ENCODE data around the gene GPR35. TPM values are rescaled to one million over a fixed set of nuclear protein-coding genes. Genes with fewer than 3 reads are reported as not detected.
"Not testable (repeated sequence)": the region's sequence is repeated elsewhere in the genome, so short reads cannot be mapped to it uniquely, and the experiment has no call there.

The GPR35 gene
- total RNA-seq, 1 donor from 2014 or later, result 1.9 TPM

DNA sequence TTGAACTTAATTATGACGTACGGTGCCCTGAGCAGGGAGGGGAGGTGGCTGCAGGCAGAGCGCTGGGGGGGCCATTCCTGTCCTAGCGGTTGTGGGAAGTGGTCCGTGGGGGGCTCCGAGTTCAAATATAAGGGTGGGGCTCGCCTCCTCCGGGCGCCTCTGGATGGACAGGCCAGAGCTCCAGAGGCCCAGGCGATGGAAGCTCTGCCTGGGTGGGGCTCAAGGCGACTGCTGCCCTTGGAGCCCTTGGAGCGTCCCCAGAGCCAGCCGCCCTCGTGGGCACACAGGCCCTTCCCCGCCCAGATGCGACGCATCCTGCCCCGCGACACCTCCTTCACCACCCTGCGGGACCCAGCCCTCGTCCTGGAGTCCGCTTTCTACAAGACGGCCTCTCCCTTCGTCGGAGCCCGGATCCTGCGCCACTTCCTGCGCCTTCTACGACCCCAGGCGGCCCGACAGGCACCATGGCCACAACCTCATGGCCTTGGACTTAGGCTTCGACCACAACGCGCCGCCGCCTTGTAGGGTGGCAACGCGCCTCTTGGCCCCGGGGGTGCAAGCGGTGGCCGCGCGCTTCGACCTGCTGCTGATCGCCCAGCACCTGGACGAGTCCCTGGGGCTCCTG is 46.9 kb downstream of the GPR35 start:
- H3K9me3 Mint-ChIP-seq (ENCODE audit: low read depth), result no peaks in the 10 kb centered on the region
- no peak overlapping the region for H3K27ac Mint-ChIP-seq (ENCODE audit: unreplicated experiment)
- H3K4me3 Mint-ChIP-seq (ENCODE audit: unreplicated experiment), result no peak overlapping the region
- peaks cover 3% of the 10 kb centered on the region for H3K4me1 Mint-ChIP-seq (ENCODE audit: low read depth)
- DNase-seq (ENCODE audit: low spot score), result no peak
- peaks cover 38% of the 10 kb centered on the region for H3K27me3 Mint-ChIP-seq (ENCODE audit: low read depth)
- H3K36me3 Mint-ChIP-seq (ENCODE audit: low read depth), result peaks cover under 1% of the 10 kb centered on the region
- TF ChIP-seq, protein P1, sequence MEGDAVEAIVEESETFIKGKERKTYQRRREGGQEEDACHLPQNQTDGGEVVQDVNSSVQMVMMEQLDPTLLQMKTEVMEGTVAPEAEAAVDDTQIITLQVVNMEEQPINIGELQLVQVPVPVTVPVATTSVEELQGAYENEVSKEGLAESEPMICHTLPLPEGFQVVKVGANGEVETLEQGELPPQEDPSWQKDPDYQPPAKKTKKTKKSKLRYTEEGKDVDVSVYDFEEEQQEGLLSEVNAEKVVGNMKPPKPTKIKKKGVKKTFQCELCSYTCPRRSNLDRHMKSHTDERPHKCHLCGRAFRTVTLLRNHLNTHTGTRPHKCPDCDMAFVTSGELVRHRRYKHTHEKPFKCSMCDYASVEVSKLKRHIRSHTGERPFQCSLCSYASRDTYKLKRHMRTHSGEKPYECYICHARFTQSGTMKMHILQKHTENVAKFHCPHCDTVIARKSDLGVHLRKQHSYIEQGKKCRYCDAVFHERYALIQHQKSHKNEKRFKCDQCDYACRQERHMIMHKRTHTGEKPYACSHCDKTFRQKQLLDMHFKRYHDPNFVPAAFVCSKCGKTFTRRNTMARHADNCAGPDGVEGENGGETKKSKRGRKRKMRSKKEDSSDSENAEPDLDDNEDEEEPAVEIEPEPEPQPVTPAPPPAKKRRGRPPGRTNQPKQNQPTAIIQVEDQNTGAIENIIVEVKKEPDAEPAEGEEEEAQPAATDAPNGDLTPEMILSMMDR (IDR thresholded peaks at IDR 0.05), result no peak

DNA sequence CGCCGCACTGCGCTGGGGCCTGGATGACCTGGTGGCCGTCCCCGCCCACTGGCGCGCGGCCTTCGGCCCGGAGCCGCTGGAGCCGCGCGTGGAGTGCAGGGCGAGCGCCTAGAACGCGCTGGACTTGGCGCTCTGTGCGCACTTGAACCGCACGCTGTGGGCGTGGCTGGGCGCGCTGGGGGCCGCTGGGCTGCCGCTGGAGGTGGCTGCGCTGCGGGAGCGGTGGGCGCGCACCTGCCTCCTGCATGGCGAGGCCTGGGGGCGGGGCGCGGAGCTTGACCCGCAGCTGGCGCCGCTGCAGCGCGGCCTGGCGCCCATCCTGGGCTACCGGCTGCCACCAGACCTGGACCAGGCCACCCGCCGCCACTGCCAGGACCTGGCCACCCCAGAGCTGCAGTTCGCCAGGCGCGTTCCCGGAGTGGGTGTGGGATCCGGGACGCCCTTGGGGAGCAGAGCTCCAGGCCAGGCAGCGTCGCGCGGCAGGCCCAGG is 47.5 kb downstream of the GPR35 start:
- no peak for DNase-seq (ENCODE audit: low spot score)
- Mint-ChIP-seq H3K4me1 (ENCODE audit: low read depth) (peaks cover 3% of the 10 kb centered on the region), H3K27me3 (ENCODE audit: low read depth) (peaks cover 33% of the 10 kb centered on the region)

DNA sequence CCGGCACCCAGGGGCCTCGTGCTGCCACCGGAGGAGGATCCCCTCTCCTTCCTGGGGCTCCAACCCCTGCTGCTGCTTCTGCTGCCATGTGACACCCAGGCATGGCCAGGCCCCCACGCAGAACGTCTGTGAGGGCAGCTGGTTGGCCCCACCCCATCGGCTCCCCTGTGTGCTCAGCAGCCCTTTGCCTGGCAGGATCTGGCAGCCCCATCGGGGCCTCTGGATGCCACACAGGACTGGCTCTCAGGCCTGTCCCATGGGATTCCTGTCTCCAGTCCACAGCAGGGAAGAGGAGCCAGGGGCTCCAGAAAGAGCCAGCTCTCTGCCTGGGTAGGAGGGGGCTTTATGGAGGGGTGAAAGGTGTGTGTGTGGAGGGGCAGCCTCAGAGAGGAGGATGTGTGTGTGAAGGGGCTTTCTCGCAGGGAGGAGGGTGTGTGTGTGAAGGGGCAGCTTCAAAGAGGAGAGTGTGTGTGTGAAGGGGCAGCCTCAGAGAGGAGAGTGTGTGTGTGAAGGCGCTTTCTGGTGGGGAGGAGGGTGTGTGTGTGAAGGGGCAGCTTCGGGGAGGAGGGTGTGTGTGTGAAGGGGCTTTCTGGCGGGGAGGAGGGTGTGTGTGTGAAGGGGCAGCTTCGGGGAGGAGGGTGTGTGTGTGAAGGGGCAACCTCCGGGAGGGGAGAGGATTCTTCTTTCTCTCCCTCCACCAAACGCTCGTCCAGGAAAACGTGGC is 49.3 kb downstream of the GPR35 start:
- not testable (repeated sequence) for H3K36me3 Mint-ChIP-seq (ENCODE audit: low read depth); H3K4me1 Mint-ChIP-seq (ENCODE audit: low read depth); DNase-seq (ENCODE audit: low spot score)

More for the DNA sequence above, 47.5 kb downstream of the GPR35 start:
- no peaks in the 10 kb centered on the region for H3K9me3 Mint-ChIP-seq (ENCODE audit: low read depth)
- no peak overlapping the region for H3K27ac Mint-ChIP-seq (ENCODE audit: unreplicated experiment)
- TF ChIP-seq, protein P1 (IDR thresholded peaks at IDR 0.05), result no peak
- no peak overlapping the region for H3K4me3 Mint-ChIP-seq (ENCODE audit: unreplicated experiment)
- no peaks in the 10 kb centered on the region for H3K36me3 Mint-ChIP-seq (ENCODE audit: low read depth)

DNA sequence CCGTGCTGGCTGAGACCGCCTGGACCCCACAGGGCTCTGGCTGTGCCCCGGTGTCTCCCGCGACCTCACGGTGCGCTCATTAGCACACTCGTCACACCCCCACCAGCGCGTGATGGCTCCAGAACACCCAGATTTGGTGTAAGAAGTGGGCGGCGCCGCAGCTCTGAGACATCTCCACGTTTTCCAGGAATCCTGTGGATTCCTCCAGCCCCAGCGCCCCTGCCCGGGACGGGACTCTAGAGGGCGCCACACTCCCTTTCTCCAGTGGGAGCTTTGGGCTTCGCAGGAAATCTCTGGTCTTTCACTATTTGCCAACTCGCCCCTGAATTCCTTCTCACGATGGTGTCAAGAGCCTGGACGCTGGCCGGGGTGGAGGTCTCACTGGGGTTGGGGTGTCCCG is 50.1 kb downstream of the GPR35 start:
- not testable (repeated sequence) for H3K4me3 Mint-ChIP-seq (ENCODE audit: unreplicated experiment); H3K4me1 Mint-ChIP-seq (ENCODE audit: low read depth); H3K27ac Mint-ChIP-seq (ENCODE audit: unreplicated experiment); DNase-seq (ENCODE audit: low spot score); H3K9me3 Mint-ChIP-seq (ENCODE audit: low read depth); H3K36me3 Mint-ChIP-seq (ENCODE audit: low read depth)
- peaks cover 19% of the 10 kb centered on the region for H3K27me3 Mint-ChIP-seq (ENCODE audit: low read depth)

More for the DNA sequence above, 49.3 kb downstream of the GPR35 start:
- not testable (repeated sequence) for H3K27ac Mint-ChIP-seq (ENCODE audit: unreplicated experiment); H3K4me3 Mint-ChIP-seq (ENCODE audit: unreplicated experiment); H3K9me3 Mint-ChIP-seq (ENCODE audit: low read depth)
- peaks cover 24% of the 10 kb centered on the region for H3K27me3 Mint-ChIP-seq (ENCODE audit: low read depth)

DNA sequence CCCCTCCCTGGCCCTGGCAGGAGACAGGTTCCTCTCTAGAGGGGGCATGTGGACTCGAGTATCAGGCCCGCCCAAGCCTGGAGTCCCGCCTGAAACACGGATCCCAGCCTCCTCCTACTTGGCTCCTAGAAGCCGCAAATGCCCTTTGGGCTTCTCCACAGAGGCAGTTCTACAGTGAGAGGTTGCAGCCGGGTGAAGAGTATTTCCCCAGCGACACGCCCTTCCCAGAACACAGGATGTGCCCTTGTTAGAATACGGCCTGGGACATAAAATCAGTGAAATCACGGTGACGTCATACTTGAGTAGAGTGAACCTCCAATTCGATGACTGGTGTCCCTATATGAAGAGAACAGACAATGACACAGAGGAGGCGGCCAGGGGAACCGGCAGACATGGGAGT is 52.8 kb downstream of the GPR35 start:
- not testable (repeated sequence) for H3K4me1 Mint-ChIP-seq (ENCODE audit: low read depth); H3K27ac Mint-ChIP-seq (ENCODE audit: unreplicated experiment); H3K4me3 Mint-ChIP-seq (ENCODE audit: unreplicated experiment); H3K27me3 Mint-ChIP-seq (ENCODE audit: low read depth); DNase-seq (ENCODE audit: low spot score); H3K9me3 Mint-ChIP-seq (ENCODE audit: low read depth); H3K36me3 Mint-ChIP-seq (ENCODE audit: low read depth)

DNA sequence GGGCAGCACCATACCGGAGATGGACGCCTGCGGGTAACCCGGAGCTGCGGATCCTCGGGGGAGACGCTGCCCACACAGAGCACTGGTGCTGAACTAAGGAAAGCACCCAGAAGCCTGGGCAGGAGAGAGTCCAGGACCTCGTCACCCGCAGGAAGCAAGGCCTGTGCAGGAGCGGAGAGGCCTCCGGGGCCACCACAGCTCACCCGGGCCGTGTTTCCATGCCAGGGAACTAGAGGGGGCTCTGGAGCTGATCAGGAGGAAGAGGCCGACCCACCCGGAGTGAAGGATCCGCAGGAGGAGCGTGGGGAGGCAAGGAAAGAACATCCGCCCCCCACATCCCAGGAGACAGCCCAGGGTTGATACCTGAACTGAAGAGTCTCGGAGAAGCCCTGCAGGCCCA is 53.6 kb downstream of the GPR35 start:
- H3K9me3 Mint-ChIP-seq (ENCODE audit: low read depth); H3K4me3 Mint-ChIP-seq (ENCODE audit: unreplicated experiment); H3K36me3 Mint-ChIP-seq (ENCODE audit: low read depth); DNase-seq (ENCODE audit: low spot score); H3K27ac Mint-ChIP-seq (ENCODE audit: unreplicated experiment); H3K27me3 Mint-ChIP-seq (ENCODE audit: low read depth); H3K4me1 Mint-ChIP-seq (ENCODE audit: low read depth): not testable (repeated sequence)

DNA sequence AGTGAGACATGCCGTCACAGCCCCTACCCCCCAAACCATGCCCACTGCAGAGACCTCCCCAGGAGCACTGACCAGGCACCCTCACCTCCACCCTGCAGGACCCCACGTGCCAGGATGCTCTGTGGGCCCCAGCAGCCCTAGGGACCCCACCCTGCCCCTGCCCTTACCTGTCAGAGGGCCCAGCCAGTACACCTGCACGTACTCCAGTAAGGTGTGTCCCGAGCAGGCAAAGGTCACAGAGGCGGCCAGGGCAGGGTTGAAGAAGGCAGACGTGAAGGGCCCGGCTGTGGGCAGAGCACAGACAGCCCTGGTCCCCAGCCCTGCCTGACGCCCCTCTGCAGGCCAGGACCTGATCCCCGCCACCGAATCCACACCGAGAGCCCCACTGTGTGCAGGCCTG is 54.9 kb downstream of the GPR35 start:
- not testable (repeated sequence) for H3K4me3 Mint-ChIP-seq (ENCODE audit: unreplicated experiment)

More for the DNA sequence above, 54.9 kb downstream of the GPR35 start:
- H3K36me3 Mint-ChIP-seq (ENCODE audit: low read depth); H3K27ac Mint-ChIP-seq (ENCODE audit: unreplicated experiment); H3K9me3 Mint-ChIP-seq (ENCODE audit: low read depth); DNase-seq (ENCODE audit: low spot score); H3K27me3 Mint-ChIP-seq (ENCODE audit: low read depth); H3K4me1 Mint-ChIP-seq (ENCODE audit: low read depth): not testable (repeated sequence)

Other genes starting within 250 kb of the GPR35 start
- gene GPC1, start 189.8 kb upstream of the GPR35 start, total RNA-seq, result 261 to 354 TPM (median 264 TPM) in 3 replicates
- gene ANKMY1, start 67.5 kb upstream of the GPR35 start, total RNA-seq, result 9.5 to 20.6 TPM (median 10.8 TPM) in 3 replicates
- gene DUSP28, start 65.1 kb upstream of the GPR35 start, total RNA-seq, result 3.4 to 4.7 TPM (median 3.7 TPM) in 3 replicates
- gene RNPEPL1, start 57.0 kb upstream of the GPR35 start, total RNA-seq, result 54.9 to 63.2 TPM (median 61.3 TPM) in 3 replicates
- gene CAPN10, start 38.7 kb upstream of the GPR35 start, total RNA-seq, result 22.0 to 29.4 TPM (median 22.7 TPM) in 3 replicates
- not detected in 3 replicates for gene AQP12B, start 57.4 kb downstream of the GPR35 start, total RNA-seq
- not detected in 3 replicates for gene AQP12A, start 66.4 kb downstream of the GPR35 start, total RNA-seq
- 15.2 to 63.5 TPM (median 60.0 TPM) in 3 replicates for gene KIF1A, start 194.7 kb downstream of the GPR35 start, total RNA-seq
- not detected in 3 replicates for gene AGXT, start 243.3 kb downstream of the GPR35 start, total RNA-seq